GM23338 (cell line): ENCODE results near the gene CSF2RB.

ENCODE experiments used
- CREB1 ChIP-seq: fragments of 250-450 bp; sonication (Bioruptor Pico); IDR thresholded peaks from 2 replicates; pipeline ENCODE4 v1.5.0; 2020; ENCODE audit warnings: low read depth, mild to moderate bottlenecking, moderate library complexity
- CTCF ChIP-seq, 2 experiments: fragments of 200-600 bp in 1 of 2; sonication (generic) in 1 of 2; conservative IDR thresholded peaks; 2 replicates each; pipeline versions ENCODE4 v1.5.1 to v1.6.1; 2016 to 2017; ENCODE audit warnings: antibody characterized with exemption in 2 of 2, low read depth in 2 of 2, mild to moderate bottlenecking in 2 of 2, moderate library complexity in 1 of 2
- ETS1 ChIP-seq: IDR thresholded peaks from 2 replicates; pipeline ENCODE4 v1.6.1; 2016; ENCODE audit warnings: antibody characterized with exemption
- EZH2 ChIP-seq: fragments of 200-600 bp; sonication (generic); IDR thresholded peaks from one replicate; pipeline ENCODE4 v1.8.0; 2017; ENCODE audit warnings: antibody characterized with exemption, mild to moderate bottlenecking, low read depth; ENCODE audit not compliant: unreplicated experiment
- EZH2phosphoT487 ChIP-seq: fragments of 200-600 bp; sonication (generic); IDR thresholded peaks from one replicate; pipeline ENCODE4 v1.8.1; 2018; ENCODE audit warnings: antibody characterized with exemption; ENCODE audit not compliant: unreplicated experiment
- JUNB ChIP-seq: IDR thresholded peaks from one replicate; pipeline ENCODE4 v1.6.1; 2016; ENCODE audit warnings: antibody characterized with exemption; ENCODE audit not compliant: unreplicated experiment
- NANOG ChIP-seq: IDR thresholded peaks from 2 replicates; pipeline ENCODE4 v1.6.1; 2016; ENCODE audit warnings: antibody characterized with exemption, borderline replicate concordance
- POLR2AphosphoS5 ChIP-seq: IDR thresholded peaks from 2 replicates; pipeline ENCODE4 v1.6.1; 2016; ENCODE audit warnings: antibody characterized with exemption, low read depth
- REST ChIP-seq: IDR thresholded peaks from one replicate; pipeline ENCODE4 v1.6.1; 2018; ENCODE audit warnings: antibody characterized with exemption; ENCODE audit not compliant: unreplicated experiment
- STAT1 ChIP-seq: IDR thresholded peaks from one replicate; pipeline ENCODE4 v1.6.1; 2016; ENCODE audit warnings: antibody characterized with exemption; ENCODE audit not compliant: unreplicated experiment
- ZNF114 ChIP-seq: fragments of 250-450 bp; sonication (Bioruptor Pico); IDR thresholded peaks from 2 replicates; pipeline ENCODE4 v1.5.0; 2020; ENCODE audit warnings: mild to moderate bottlenecking, moderate library complexity
- ZNF331 ChIP-seq: fragments of 250-450 bp; sonication (Bioruptor Pico); IDR thresholded peaks from 2 replicates; pipeline ENCODE4 v1.5.0; 2020; ENCODE audit warnings: low read depth, mild to moderate bottlenecking, moderate library complexity

GRCh38 chr22:36963302-36963701 lies 49.9 kb downstream of the CSF2RB start:
- TF ChIP-seq CTCF (conservative IDR thresholded peaks at IDR 0.05; ENCODE audit: low read depth in 2 of 2) (no peak), EZH2 (no peak), ETS1 (no peak), CREB1 (no peak), POLR2AphosphoS5 (no peak), REST (no peak), STAT1 (no peak), ZNF331 (no peak), NANOG (no peak), EZH2phosphoT487 (no peak), JUNB (no peak), ZNF114 (CRISPR knock-in tag) (no peak)
